Astrocyte (in vitro differentiated cells and primary cell): ENCODE data around the gene NAALADL2.

Experiments
- CTCF ChIP-seq: IDR thresholded peaks from 2 replicates; pipeline ENCODE4 v1.5.1; 2011; ENCODE audit warnings: low read depth, mild to moderate bottlenecking, inconsistent platforms, low read length, moderate library complexity; ENCODE audit not compliant: insufficient read depth
- EZH2 ChIP-seq: IDR thresholded peaks from 2 replicates; pipeline ENCODE4 v1.6.1; 2012; ENCODE audit warnings: mild to moderate bottlenecking, low read length, inconsistent platforms; ENCODE audit not compliant: insufficient read depth

DNA sequence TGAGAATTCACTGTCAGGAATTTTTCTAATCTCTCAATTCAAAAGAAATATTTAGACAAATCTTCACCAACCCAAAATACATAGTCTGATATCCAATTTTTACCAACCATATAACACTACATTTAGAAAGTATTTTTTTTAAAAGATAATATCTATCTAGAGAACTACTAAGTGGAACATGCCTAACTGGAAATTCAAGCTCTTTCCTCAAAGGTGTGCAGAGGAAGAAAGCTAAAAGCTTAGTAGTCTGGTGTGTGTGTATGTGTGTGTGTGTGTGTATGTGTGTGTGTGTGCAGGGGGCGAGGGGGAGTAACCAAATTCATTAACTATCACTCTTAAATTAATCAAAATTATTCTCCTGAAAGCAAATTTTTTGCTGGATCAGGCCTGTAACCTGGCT is 797.3 kb downstream of the NAALADL2 start:
- TF ChIP-seq CTCF = no peak
- TF ChIP-seq EZH2 = no peak
